ENCODE data around the gene SMPD3. TPM values are rescaled to one million over a fixed set of nuclear protein-coding genes. Genes with fewer than 3 reads are reported as not detected.

Gene SMPD3
- total RNA-seq, 1 experiment from 2014 or later, result 0.77 TPM

DNA sequence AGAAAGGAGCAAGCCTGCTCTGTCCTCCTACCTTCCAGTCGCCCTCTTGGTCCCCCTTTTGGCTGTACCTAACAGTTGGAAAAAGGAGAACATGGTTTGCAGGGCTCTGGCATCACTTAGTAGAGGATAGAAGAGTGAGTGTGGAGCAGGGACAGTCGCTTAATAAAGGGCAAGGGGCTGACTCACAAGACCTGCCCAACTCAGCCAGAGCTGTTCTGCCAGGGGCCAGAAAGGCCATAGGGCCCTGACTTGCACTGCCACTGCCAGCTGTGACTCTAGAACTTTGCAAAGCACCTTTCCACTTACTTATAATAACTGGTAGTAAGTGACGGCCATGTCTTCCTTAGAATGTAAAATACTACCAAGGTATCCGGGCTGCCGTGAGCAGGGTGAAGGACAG, 124.0 kb downstream of the SMPD3 start:
- BruUV-seq (replicated peaks), result no TSS peak
- Histone ChIP-seq H3K9me3 (ENCODE audit: control insufficient read depth, insufficient read depth, low read depth, low read length) (no peaks in the 10 kb centered on the region), H3K27ac (ENCODE audit: low read length) (no peak overlapping the region), H3K4me3 (ENCODE audit: low read depth in 2 of 2, low read length in 2 of 2) (no peak overlapping the region), H3K27me3 (ENCODE audit: control insufficient read depth, insufficient read depth, low read length) (no peaks in the 10 kb centered on the region), H3K4me1 (ENCODE audit: control insufficient read depth, insufficient read depth, low read length) (peaks cover 13% of the 10 kb centered on the region), H3K36me3 (ENCODE audit: control insufficient read depth, insufficient read depth, low read length) (peaks cover 5% of the 10 kb centered on the region; the same call in 1 of the 2 replicates)
- ChIA-PET CTCF (interaction anchor here (1.1 kb wide), 1 partner anchor 61 kb away, joined by 3 read pairs; no protein-coding TSS in a partner anchor), POLR2A (no interaction called here)
- TF ChIP-seq, protein P1, sequence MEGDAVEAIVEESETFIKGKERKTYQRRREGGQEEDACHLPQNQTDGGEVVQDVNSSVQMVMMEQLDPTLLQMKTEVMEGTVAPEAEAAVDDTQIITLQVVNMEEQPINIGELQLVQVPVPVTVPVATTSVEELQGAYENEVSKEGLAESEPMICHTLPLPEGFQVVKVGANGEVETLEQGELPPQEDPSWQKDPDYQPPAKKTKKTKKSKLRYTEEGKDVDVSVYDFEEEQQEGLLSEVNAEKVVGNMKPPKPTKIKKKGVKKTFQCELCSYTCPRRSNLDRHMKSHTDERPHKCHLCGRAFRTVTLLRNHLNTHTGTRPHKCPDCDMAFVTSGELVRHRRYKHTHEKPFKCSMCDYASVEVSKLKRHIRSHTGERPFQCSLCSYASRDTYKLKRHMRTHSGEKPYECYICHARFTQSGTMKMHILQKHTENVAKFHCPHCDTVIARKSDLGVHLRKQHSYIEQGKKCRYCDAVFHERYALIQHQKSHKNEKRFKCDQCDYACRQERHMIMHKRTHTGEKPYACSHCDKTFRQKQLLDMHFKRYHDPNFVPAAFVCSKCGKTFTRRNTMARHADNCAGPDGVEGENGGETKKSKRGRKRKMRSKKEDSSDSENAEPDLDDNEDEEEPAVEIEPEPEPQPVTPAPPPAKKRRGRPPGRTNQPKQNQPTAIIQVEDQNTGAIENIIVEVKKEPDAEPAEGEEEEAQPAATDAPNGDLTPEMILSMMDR (IDR thresholded peaks at IDR 0.05), result no peak
- TF ChIP-seq SIN3A (IDR thresholded peaks at IDR 0.05; ENCODE audit: borderline replicate concordance, insufficient read depth, low read depth, low read length), result no peak
- TF ChIP-seq TCF7L2 (IDR thresholded peaks at IDR 0.05; ENCODE audit: low read depth, low read length), result no peak
- TF ChIP-seq REST (IDR thresholded peaks at IDR 0.05; ENCODE audit: insufficient read depth in 1 of 2, low read depth in 2 of 2, low read length in 1 of 2), result no peak
- ATAC-seq, result no peak
- in situ Hi-C loops (cut with HindIII; ENCODE audit: low pct_unique_long_range_greater_than_20kb, low sequenced_read_pairs), result no loop called here
- intact Hi-C loops (cut with micrococcal nuclease; ENCODE audit: unreplicated experiment), result no loop called here
- DNase-seq (ENCODE audit: low read depth, low spot score), result no peak

GRCh38 chr16:68319185-68319908, 129.0 kb downstream of the SMPD3 start:
- in situ Hi-C loops (cut with HindIII; ENCODE audit: low pct_unique_long_range_greater_than_20kb, low sequenced_read_pairs), result no loop called here
- no TSS peak for BruUV-seq (replicated peaks)
- DNase-seq (ENCODE audit: low read depth, low spot score) (no peak), ATAC-seq (no peak)
- ChIA-PET POLR2A (no interaction called here), CTCF (interaction anchor here (0.7 kb wide), 1 partner anchor 85 kb away, joined by 4 read pairs; no protein-coding TSS in a partner anchor)
- Histone ChIP-seq H3K4me3 (ENCODE audit: low read depth in 2 of 2, low read length in 2 of 2) (no peak overlapping the region), H3K27me3 (ENCODE audit: control insufficient read depth, insufficient read depth, low read length) (no peaks in the 10 kb centered on the region), H3K36me3 (ENCODE audit: control insufficient read depth, insufficient read depth, low read length) (peaks cover 5% of the 10 kb centered on the region), H3K27ac (ENCODE audit: low read length) (no peak overlapping the region), H3K9me3 (ENCODE audit: control insufficient read depth, insufficient read depth, low read depth, low read length) (no peaks in the 10 kb centered on the region), H3K4me1 (ENCODE audit: control insufficient read depth, insufficient read depth, low read length) (no peaks in the 10 kb centered on the region)
- TF ChIP-seq, protein P1 (IDR thresholded peaks at IDR 0.05), result no peak
- no peak for TF ChIP-seq SIN3A (IDR thresholded peaks at IDR 0.05; ENCODE audit: borderline replicate concordance, insufficient read depth, low read depth, low read length)
- no peak for TF ChIP-seq TCF7L2 (IDR thresholded peaks at IDR 0.05; ENCODE audit: low read depth, low read length)
- TF ChIP-seq POLR2AphosphoS5 (IDR thresholded peaks at IDR 0.05; ENCODE audit: low read depth, low read length), result no peak
- no peak for TF ChIP-seq REST (IDR thresholded peaks at IDR 0.05; ENCODE audit: insufficient read depth in 1 of 2, low read depth in 2 of 2, low read length in 1 of 2)
- intact Hi-C loops (cut with micrococcal nuclease; ENCODE audit: unreplicated experiment), result no loop called here
